Sciatic nerve (tissue), 2 donors: Measurements from ENCODE around the gene TMOD4. TPM values are rescaled to one million over a fixed set of nuclear protein-coding genes. Genes with fewer than 3 reads are reported as not detected.
A peak's percentile ranks its signal among the peaks of the same experiment; 100 is the strongest.

Source experiments
- ATAC-seq: fragments of 200-7000 bp; cut with Tn5 transposase; one replicate; pipeline ENCODE4 v1.9.1; 2020; ENCODE audit warnings: mild to moderate bottlenecking, moderate library complexity
- DNase-seq: peaks from one replicate; pipeline ENCODE4 v3.0.0-alpha.2; 2020; ENCODE audit warnings: low spot score
- intact Hi-C: fragments of 100-400 bp; cut with DNase I; formaldehyde crosslinking; loops from one replicate; pipeline ENCODE4 v1.14.2; 2022
- total RNA-seq: library from RNA; stranded (reverse); fragmentation: NEBNext Ultra II Directional; extraction: Animal tissue kit (Norgen Biotek cat#: 25700); gene quantifications from one replicate; pipeline ENCODE4 v1.2.1, GENCODE V29; 2021
- donor health status: DM: no; HTN: no; CAD: no.
- donor health status: DM: no; HTN: no; CAD: no.

Gene TMOD4
- total RNA-seq, 1 donor from 2014 or later = 0.76 TPM

GRCh38 chr1:151187205-151187604 lies 11.4 kb upstream of the TMOD4 start:
- intact Hi-C loops = no loop called here
- ATAC-seq = no peak
- DNase-seq = no peak

GRCh38 chr1:151184211-151184610 lies 8.4 kb upstream of the TMOD4 start:
- intact Hi-C loops = no loop called here
- DNase-seq (no peak), ATAC-seq (no peak)

- ATAC-seq (no peak), DNase-seq (no peak)
- intact Hi-C loops = no loop called here
Measured at GRCh38 chr1:151176514-151177045, 799 bp upstream of the TMOD4 start.

DNA sequence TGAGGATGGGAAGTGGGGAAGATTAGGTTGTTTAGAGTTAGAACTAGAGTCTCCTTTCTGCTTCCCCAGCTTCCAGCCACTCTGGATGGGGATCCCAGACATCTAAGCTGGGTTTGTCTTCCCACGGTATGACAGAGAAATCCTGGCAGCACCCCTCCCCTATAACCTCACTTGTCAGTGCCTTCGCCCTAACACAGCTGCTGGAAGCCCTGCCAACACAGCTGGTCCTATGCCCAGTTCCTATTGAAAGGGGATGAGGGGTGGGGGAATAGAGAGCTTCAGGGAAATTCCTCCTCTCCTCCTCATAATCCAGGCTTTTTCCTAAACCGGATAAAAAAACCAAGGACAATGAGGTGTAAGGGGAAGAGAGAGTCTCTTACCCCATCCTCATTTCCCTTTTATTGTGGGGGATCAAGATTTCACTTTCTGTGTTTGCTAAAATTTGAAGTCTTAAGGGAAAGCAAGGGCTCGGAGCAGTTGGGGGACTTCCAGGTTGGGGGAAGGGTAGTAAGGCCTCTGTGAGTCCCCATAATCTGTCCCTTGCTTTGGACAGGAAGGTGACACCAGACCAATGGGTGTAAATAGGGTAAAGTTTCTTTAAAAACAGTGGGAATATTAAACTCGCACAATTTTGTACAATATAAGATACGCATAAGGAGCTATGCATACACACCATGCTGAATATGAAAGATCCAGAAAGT lies 590 bp downstream of the TMOD4 start:
- DNase-seq (no peak), ATAC-seq (peak; percentile 26)
- intact Hi-C loops = no loop called here

GRCh38 chr1:151171190-151171589 lies 4.6 kb downstream of the TMOD4 start:
- DNase-seq = no peak

GRCh38 chr1:151167116-151167515 lies 8.7 kb downstream of the TMOD4 start:
- intact Hi-C loops = no loop called here
- DNase-seq (no peak), ATAC-seq (no peak)

More at GRCh38 chr1:151171190-151171589, 4.6 kb downstream of the TMOD4 start:
- no peak for ATAC-seq
- intact Hi-C loops = no loop called here

DNA sequence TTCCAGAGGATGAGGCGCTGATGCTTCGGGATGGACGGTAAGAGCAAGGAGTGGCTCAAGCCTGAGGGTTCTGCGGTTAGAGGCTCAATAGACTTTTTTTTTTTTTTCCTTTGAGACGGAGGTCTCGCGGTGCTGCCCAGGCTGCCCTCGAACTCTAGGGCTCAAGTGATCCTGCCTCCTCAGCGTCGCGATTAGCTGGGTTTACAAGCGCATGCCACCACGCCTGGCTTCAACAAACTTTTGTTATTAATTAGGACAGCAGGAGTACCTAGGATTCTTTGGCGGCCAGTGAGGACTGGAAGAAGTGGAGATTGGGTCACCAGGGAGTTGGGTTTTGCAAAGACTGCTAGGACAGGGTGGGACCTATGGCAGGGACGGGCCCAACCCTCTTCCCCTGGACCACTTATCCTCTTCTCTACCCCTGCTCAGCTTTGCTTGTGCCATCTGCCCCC lies 9.2 kb downstream of the TMOD4 start:
- ATAC-seq (no peak), DNase-seq (no peak)
- intact Hi-C loops = no loop called here

GRCh38 chr1:151165738-151166504 lies 9.9 kb downstream of the TMOD4 start, which contains the start of the genes LYSMD1 and SCNM1:
Gene LYSMD1 (minus strand): TSS chr1:151165902. CDS start chr1:151165258, 644 bp downstream.
Gene SCNM1 (plus strand): TSS chr1:151166144. CDS start chr1:151166153, 9 bp downstream.
- intact Hi-C loops = no loop called here
- DNase-seq = peak; percentile 98
- peak; percentile 97 for ATAC-seq

- DNase-seq = peak; percentile 77
- intact Hi-C loops = no loop called here
- peak; percentile 80 for ATAC-seq
Measured at GRCh38 chr1:151165281-151165737, 10.5 kb downstream of the TMOD4 start.

DNA sequence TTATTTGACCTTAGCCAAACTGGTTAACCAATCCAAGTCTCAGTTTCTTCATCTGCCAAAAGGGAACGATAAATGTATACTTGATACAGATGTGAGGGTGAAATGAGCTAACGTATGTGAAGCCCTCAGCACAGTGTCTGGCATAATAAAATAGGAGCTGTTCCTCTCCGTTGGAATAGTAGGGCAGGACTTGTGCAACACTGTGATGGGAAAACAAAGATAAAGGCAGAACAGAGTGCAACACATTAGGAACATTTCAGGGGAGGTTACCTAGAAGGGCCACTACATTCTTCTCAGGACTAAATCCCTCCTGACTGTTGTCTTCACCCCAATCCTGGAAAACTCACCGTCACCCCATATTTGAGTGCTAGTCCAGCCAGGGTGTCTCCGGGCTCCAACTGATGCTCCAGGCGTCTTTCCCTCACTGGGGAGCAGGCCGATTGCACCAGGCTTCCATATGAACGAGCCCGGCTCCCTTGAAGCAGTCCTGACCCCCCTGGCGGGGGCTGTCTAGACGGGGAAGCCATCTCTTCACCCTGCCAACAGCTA lies 11.0 kb downstream of the TMOD4 start:
- no peak for DNase-seq
- intact Hi-C loops = no loop called here

GRCh38 chr1:151159373-151159772 lies 16.4 kb downstream of the TMOD4 start:
- DNase-seq (no peak), ATAC-seq (no peak)
- intact Hi-C loops = no loop called here

More for the DNA sequence above, 11.0 kb downstream of the TMOD4 start:
- peak; percentile 27 for ATAC-seq

- DNase-seq (no peak), ATAC-seq (peak; percentile 2)
- intact Hi-C loops = no loop called here
Measured at GRCh38 chr1:151158751-151159251, 17.0 kb downstream of the TMOD4 start.

DNA sequence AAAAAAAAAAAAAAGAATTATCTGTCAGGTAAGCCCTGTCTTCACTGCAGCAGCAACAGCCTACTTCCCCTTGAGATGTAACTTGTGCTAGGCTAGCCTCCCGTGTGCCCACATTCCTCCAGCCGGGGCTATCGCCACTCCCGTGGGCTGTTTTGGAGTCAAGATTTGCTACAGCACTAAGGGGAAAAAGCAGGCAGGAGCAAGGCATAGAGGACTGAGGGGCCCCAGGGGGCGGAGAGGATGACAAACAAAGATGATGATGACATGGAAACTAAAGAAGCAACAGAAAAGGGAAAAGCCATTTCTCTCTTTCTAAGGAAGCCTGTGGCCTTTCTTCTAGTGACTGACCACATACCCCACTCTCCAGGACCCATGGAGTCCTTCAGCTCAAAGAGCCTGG lies 17.5 kb downstream of the TMOD4 start:
- no peak for DNase-seq

DNA sequence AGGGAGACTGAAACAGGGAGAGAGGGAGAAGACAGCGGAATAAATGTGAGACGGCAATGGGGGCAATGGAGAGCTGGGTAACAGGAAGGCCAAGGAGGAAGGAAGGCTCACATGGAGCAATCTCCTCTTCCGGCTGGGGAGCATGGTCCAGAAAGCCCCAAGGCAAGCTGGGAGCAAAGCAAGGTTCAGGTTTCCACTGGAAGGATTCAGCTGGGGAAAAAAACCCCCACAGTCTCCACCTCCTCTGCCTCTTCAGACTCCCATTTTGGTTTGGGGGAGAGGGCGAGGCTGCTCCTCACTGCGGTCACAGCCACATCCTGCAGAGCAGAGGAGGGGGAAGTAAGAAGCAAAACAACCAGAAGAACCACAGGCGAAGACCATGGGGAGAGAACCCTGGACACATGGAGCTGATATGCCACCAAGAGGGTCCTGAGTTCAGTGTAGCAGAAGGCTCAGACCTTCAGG lies 18.7 kb downstream of the TMOD4 start:
- ATAC-seq = peak; percentile 32
- intact Hi-C loops = no loop called here
- DNase-seq = no peak

More for the DNA sequence above, 17.5 kb downstream of the TMOD4 start:
- intact Hi-C loops = no loop called here
- ATAC-seq = no peak

DNA sequence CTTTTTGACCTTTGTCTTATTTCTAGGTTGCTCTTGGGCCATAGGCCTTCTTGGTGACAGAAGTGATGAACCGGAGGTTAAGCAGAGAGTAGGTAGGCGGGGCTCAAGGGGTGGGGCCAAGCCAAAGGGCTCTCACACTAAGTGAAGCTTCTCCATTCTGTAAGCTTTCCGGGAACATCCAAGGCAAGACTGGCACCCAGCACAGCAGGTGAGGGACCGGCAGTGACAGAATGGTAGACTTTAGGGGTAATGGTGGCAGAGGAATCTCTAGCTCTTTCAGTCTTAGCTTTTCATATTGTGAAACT lies 19.3 kb downstream of the TMOD4 start, which contains the start of gene TNFAIP8L2:
Gene TNFAIP8L2 (plus strand): TSS at position 135 of the 305 bp plus-strand sequence. CDS start 2,049 bp downstream, outside the sequence.
- peak; percentile 68 for ATAC-seq
- intact Hi-C loops = no loop called here
- DNase-seq = peak; percentile 70

DNA sequence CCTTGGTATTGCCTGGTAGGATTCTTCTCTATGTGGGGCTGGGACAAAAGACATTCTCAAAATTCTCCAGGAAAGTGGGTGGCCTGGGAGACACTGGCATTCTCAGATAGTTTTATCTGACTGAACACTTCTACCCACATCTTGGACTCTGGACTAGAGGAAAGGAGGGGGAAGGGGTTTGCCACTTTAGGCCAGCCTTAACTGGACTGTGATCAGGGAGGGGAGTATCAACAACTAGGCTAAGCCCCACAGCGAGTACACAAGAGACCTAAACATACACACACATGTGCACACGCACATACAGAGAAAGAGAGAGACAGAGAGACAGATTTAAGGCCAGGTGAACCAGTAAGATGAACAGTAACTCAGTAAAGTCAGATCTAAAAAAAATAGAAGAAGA lies 28.1 kb downstream of the TMOD4 start:
- DNase-seq (no peak), ATAC-seq (no peak)
- intact Hi-C loops = no loop called here

GRCh38 chr1:151147132-151147503 lies 28.7 kb downstream of the TMOD4 start:
- no peak for DNase-seq
- intact Hi-C loops = no loop called here
- ATAC-seq = no peak

DNA sequence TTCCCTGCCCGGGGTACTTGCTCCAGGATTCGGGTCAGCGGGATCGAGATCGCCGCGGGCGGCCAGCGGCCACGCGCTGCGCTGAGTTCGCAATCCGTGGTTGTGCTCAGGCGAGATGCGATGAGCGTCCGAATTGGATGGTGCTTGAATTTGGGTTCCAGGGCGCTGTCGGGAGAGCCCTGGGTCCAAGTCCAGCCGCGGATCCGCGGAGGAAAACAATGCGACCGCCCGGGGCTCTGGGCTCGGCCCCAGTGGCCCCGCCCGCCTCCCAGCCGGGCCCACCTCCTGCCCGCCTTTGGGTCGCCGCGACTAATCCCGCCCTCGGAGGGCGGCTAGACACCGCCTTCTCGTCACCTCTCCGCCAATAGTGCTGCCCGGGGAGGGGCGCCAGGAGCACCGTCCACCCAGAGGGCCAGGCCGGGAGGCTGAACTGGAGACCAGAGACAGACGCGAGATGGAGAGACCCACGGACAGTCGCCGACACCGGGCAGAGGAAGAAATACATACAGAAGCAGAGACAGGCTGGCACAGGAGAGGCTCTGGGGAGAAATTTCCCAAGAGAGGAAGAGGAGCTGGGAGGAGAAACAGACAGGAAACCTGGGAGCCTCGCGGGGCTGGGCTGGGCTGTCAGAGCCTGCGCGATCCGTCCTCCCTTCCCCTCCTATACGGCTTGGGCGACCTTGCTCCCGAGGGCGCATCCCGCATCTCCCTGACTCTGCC lies 29.2 kb downstream of the TMOD4 start, which contains the start of gene SEMA6C:
Gene SEMA6C (minus strand): TSS at position 220 of the 720 bp plus-strand sequence. CDS start 4,010 bp downstream, outside the sequence.
- DNase-seq (peak; percentile 97), ATAC-seq (peak; percentile 98)
- intact Hi-C loops = no loop called here

DNA sequence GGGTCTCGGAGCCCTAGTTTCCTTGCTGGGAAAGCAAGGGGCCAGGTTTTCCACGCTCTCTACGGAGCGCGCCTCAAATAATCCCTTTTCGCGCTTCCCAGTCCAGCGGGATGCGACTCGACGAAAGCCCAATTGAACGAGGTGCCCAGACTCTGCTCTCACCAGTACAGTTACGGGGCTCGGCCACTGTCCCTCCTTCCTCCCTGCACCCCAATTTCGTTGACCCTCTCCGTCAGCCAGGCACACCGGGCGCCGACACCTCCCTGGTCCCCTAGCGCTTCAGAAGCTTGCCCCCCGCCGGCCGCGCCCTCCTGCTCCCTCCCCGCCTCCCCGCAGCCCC lies 29.7 kb downstream of the TMOD4 start:
- intact Hi-C loops = no loop called here
- DNase-seq = no peak

More for the DNA sequence above, 29.7 kb downstream of the TMOD4 start:
- ATAC-seq = peak; percentile 23
